ENCODE results near the gene CCDC86.
A peak's percentile ranks its signal among the peaks of the same experiment; 100 is the strongest.

CCDC86 gene

GRCh38 chr11:60852117-60852981 is 10.4 kb downstream of the CCDC86 start:
- DNase-seq: no peak

GRCh38 chr11:60852982-60853950 is 11.4 kb downstream of the CCDC86 start:
- no peak for DNase-seq

- no peak for DNase-seq
Observed at GRCh38 chr11:60854140-60854846, 12.4 kb downstream of the CCDC86 start.

GRCh38 chr11:60854847-60855725 is 13.2 kb downstream of the CCDC86 start:
- DNase-seq: no peak

GRCh38 chr11:60855726-60856633 is 14.1 kb downstream of the CCDC86 start, which contains the start of gene PTGDR2:
Gene PTGDR2, minus strand, starts transcription at chr11:60855950. Its CDS starts 2,228 bp downstream, at chr11:60853722.
- DNase-seq: no peak

GRCh38 chr11:60857378-60858232 is 15.7 kb downstream of the CCDC86 start:
- no peak for DNase-seq

- DNase-seq: no peak
Observed at GRCh38 chr11:60858236-60858635, 16.3 kb downstream of the CCDC86 start.

- DNase-seq: no peak
Observed at GRCh38 chr11:60858731-60859464, 17.0 kb downstream of the CCDC86 start.

- DNase-seq: peak in 33 of 56 donors; percentile 6 to 68 (median 35)
Observed at GRCh38 chr11:60859616-60860250, 17.8 kb downstream of the CCDC86 start.

GRCh38 chr11:60860943-60861342 is 19.0 kb downstream of the CCDC86 start:
- DNase-seq: peak in 10 of 56 donors; percentile 12 to 49 (median 24)

GRCh38 chr11:60862171-60862570 is 20.3 kb downstream of the CCDC86 start:
- no peak for DNase-seq

GRCh38 chr11:60863550-60864521 is 21.9 kb downstream of the CCDC86 start:
- DNase-seq: no peak

- DNase-seq: no peak
Observed at GRCh38 chr11:60864856-60865513, 23.1 kb downstream of the CCDC86 start.

- DNase-seq: no peak
Observed at GRCh38 chr11:60866911-60867870, 25.3 kb downstream of the CCDC86 start, which contains the start of gene ZP1. Gene ZP1, plus strand, starts transcription at chr11:60867542. Its CDS starts 20 bp downstream, at chr11:60867562.

Data from nucleus accumbens (tissue), 56 donors.